ENCODE measurements around the gene LGALS7.
"Not testable (repeated sequence)": the region's sequence is repeated elsewhere in the genome, so short reads cannot be mapped to it uniquely, and the experiment has no call there.

GRCh38 chr19:38797781-38798180 is 24.5 kb upstream of the LGALS7 start:
- TF ChIP-seq, protein P1, sequence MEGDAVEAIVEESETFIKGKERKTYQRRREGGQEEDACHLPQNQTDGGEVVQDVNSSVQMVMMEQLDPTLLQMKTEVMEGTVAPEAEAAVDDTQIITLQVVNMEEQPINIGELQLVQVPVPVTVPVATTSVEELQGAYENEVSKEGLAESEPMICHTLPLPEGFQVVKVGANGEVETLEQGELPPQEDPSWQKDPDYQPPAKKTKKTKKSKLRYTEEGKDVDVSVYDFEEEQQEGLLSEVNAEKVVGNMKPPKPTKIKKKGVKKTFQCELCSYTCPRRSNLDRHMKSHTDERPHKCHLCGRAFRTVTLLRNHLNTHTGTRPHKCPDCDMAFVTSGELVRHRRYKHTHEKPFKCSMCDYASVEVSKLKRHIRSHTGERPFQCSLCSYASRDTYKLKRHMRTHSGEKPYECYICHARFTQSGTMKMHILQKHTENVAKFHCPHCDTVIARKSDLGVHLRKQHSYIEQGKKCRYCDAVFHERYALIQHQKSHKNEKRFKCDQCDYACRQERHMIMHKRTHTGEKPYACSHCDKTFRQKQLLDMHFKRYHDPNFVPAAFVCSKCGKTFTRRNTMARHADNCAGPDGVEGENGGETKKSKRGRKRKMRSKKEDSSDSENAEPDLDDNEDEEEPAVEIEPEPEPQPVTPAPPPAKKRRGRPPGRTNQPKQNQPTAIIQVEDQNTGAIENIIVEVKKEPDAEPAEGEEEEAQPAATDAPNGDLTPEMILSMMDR (IDR thresholded peaks at IDR 0.05) = not testable (repeated sequence)
- TF ChIP-seq POLR2A (IDR thresholded peaks at IDR 0.05) = not testable (repeated sequence)

Measured in vagina (tissue), 2 donors.